GM18505 (cell line): ENCODE measurements around the gene PDHB.

ENCODE experiments used
- ATAC-seq: cut with Tn5 transposase; IDR thresholded peaks from one replicate; pipeline ENCODE4 v1.9.1; 2021; ENCODE audit not compliant: unreplicated experiment
- POLR2A ChIP-seq: IDR thresholded peaks from 4 replicates; pipeline ENCODE4 v1.6.1; 2011; ENCODE audit warnings: borderline replicate concordance; ENCODE audit not compliant: insufficient read depth, insufficient read length; ENCODE audit errors: extremely low read depth

The PDHB gene

DNA sequence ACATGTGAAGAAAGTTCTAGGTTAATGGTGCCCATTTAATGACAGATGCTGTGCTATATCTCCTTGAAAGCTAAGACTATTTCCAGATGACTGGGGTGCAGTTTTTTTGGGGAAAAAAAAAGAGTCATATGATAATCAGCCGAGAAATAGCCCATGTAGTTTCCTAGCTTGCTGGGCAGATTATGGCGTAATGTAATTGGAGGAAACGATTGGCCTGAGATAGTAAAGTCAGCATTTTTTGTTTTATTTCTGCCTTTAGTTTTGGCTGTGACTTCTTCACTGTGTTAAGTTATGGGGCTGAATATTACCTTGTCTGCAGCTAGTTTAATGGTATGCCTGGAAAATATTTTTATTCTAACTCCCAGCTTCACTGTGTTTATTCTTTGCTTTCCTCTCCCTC is 24.0 kb downstream of the PDHB start:
- TF ChIP-seq POLR2A: no peak
- no peak for ATAC-seq

- no peak for TF ChIP-seq POLR2A
- no peak for ATAC-seq
These were observed 24.7 kb downstream of the PDHB start for GRCh38 chr3:58408906-58409305.

DNA sequence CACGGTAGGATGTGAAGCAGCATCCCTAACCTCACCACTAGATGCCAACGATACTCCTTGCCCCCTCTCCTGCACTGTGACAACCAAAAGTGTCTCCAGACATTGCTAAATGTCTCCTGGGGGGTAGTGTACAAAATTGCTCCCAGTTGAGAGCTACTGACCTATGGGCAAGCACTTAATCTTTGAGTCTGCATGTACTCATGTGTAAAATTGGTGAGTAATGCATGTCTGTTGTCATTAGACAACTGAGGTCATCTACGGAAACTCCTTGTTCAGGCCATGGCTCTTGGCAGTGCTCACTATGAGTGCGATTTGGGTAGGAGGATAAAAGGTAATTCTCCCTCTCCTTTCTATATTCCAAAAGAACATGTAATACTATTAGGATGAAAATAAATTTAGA is 29.2 kb downstream of the PDHB start:
- no peak for ATAC-seq
- TF ChIP-seq POLR2A: no peak

DNA sequence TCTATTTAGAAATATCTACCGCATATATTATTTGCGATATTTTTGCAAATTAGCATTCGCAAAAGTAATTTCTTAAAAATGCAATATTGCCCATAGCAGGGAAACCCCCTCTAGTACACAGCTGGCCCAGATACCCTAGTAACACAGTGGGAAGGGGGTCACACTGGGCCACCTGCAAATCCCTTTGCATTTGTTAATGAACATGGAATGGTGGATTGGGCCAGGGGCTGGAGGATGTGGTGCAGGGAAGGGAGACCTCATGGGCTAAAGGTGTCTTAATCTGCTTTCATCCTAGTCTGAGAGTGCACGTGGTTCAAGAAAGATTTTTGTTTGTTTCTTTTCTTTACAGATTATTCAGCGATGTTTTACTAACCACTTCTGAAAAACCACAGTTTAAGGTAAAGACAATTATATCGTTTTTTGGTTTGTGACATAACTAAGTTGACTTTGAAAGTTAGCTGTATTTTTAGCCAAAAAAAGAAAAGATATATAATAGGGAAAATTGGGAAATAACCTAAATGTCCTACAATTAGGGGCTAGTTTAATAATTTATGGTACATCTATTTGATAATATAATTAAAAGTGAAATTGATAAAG is 30.0 kb downstream of the PDHB start:
- TF ChIP-seq POLR2A: no peak
- ATAC-seq: no peak

- no peak for TF ChIP-seq POLR2A
- no peak for ATAC-seq
These were observed 34.8 kb downstream of the PDHB start for GRCh38 chr3:58398669-58399333.

GRCh38 chr3:58394339-58394738 is 39.3 kb downstream of the PDHB start:
- no peak for TF ChIP-seq POLR2A
- ATAC-seq: no peak

- ATAC-seq: no peak
These were observed 41.5 kb downstream of the PDHB start for GRCh38 chr3:58392181-58392580.

GRCh38 chr3:58391156-58391865 is 42.3 kb downstream of the PDHB start:
- ATAC-seq: no peak
- no peak for TF ChIP-seq POLR2A

More at GRCh38 chr3:58392181-58392580, 41.5 kb downstream of the PDHB start:
- TF ChIP-seq POLR2A: no peak

GRCh38 chr3:58388550-58389091 is 45.0 kb downstream of the PDHB start:
- ATAC-seq: no peak
- no peak for TF ChIP-seq POLR2A

DNA sequence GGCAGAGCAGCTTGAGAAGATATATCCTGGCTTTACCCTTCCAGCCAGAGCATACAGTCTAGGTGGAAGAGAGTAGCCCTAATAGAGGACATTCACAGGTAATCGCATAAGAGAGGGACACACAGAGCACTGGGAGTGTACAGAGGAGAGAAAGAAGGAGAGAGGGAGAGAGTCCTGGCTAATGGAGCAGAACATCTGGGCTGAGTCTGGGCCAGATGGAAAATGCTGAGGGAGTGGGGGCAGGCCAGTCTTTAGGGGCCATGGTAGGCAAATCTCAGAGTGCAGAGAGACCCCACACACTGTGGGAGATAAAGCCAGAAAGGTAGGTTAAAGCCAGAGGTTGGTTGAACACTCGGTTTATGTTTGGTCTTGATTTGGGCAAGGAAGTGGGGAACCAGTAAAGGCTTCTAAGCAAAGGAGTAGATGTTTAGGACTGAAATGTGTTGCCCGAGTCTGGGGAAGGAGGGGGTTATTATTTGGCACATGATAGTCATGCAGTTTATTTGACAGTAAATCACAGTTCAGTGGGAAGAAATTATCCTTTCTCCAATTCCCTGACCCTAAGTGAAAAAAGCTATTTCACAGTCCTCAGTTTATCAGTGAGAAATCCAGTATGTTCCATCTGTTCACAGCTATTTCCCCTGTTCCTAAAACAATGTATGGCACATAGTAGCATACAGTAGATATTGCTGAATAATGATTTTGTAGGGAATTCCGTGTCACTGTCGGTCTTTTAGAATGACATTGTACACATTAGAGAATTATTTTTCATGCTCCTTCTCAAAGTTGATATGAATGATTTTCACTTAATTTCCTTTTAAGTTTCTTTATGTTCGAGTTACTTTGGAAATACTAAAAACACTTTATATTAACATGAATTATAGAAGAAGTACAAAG is 45.7 kb downstream of the PDHB start:
- no peak for TF ChIP-seq POLR2A

DNA sequence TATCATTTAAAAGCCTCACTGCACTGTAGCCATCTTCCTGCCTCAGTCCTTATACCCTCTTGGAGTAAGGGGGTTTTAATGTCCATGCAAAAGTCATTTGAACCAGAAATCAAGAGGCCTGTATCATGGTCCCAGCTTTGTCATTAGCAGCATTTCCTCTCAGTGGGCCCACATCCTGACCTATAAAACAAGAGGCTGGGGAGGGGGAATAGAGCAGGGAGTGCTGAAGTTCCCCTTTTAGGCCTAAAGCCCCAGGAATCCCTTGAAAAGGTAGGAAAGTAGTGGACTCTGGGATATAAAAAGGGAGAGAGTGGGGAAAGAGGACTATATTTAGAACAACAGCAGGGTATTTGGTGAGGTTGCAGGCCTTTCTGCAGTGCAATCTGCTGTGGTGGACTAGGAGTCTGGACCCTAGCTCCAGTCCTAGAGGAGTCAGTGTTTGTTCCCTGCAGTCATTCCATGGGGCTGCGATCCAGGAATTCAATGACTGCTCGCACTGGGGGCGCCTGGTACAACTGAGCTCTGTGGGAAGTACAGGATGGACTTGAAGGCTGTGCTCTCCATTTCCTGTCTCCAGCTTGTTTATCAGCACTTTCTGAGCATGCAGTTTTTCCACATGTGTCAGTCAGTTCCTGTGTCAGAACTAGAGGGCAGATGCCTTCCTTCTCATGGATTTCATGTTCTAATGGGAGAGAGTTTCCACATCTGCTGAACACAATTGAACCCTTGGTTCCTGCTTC is 46.8 kb downstream of the PDHB start:
- no peak for TF ChIP-seq POLR2A
- no peak for ATAC-seq

More for the DNA sequence above, 45.7 kb downstream of the PDHB start:
- no peak for ATAC-seq

DNA sequence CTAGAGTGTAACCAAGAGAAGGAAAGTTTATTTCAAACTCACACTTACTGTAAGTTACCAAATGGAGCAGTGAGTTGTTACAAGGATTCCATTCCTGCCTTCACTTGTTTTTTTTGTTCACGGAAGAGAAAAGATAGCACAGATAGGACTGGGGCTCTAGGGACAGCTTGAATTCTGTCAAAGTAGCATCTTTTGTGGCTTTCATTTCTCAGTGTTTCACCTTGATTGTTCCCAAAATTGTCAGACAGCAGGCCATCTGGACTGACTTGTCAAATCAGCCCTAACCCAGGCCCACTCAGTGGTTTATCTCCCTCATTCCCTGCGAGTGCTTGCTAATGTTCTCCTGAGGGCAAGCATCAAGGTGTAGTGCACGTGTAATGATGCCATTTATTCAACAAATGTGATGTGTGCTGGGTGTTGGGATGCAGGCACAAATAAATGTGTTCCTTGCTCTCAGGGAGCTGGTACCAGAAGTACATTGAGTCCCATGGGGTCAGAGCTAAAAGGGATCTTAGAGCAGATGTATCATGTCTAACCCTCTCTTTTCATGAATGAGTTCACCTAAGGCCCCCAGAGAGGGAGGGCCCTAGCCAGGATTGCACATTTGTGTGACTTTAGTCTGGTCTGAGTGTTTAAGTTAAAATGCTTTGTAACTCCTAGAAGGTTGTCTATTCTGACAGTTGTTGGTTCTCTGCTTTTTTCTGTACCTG is 49.1 kb downstream of the PDHB start:
- TF ChIP-seq POLR2A: no peak
- no peak for ATAC-seq

GRCh38 chr3:58383904-58384303 is 49.7 kb downstream of the PDHB start:
- ATAC-seq: no peak
- TF ChIP-seq POLR2A: no peak
